GM12801 (cell line): ENCODE measurements around the gene CPNE6.

ENCODE experiments used
- TF ChIP-seq, protein P1 (sequence below): IDR thresholded peaks from one replicate; pipeline ENCODE4 v1.5.1; 2011; ENCODE audit warnings: control low read depth; ENCODE audit not compliant: insufficient read length; ENCODE audit errors: extremely low read depth

The CPNE6 gene

DNA sequence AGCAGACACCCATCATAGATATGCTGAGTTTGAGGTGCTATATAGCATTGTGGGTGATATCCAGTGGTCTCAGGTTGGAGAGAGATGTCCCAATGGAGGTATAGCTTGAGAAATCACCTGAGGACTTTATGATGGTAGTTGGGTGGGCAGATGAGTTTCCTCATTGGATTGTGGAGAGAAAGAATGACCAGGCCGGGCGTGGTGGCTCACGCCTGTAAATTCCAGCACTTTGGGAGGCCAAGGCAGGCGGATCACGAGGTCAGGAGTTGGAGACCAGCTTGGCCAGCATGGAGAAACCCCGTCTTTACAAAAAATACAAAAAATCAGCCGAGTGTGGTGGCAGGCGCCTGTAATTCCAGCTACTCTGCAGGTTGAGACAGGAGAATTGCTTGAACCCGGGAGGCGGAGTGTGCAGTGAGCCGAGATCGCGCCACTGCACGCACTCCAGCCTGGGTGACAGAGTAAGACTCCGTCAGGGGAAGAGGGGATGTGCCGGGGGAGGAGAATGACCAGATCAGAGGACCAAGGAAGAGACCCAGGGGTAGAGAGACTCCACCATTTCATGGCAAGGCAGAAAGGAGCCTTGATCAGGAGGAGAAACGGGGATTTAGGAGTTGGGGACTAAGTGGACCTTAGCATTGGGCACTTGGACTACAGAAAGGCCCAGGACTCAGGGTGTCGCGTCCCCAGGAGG, 22.0 kb downstream of the CPNE6 start:
- TF ChIP-seq, protein P1, sequence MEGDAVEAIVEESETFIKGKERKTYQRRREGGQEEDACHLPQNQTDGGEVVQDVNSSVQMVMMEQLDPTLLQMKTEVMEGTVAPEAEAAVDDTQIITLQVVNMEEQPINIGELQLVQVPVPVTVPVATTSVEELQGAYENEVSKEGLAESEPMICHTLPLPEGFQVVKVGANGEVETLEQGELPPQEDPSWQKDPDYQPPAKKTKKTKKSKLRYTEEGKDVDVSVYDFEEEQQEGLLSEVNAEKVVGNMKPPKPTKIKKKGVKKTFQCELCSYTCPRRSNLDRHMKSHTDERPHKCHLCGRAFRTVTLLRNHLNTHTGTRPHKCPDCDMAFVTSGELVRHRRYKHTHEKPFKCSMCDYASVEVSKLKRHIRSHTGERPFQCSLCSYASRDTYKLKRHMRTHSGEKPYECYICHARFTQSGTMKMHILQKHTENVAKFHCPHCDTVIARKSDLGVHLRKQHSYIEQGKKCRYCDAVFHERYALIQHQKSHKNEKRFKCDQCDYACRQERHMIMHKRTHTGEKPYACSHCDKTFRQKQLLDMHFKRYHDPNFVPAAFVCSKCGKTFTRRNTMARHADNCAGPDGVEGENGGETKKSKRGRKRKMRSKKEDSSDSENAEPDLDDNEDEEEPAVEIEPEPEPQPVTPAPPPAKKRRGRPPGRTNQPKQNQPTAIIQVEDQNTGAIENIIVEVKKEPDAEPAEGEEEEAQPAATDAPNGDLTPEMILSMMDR, result no peak

DNA sequence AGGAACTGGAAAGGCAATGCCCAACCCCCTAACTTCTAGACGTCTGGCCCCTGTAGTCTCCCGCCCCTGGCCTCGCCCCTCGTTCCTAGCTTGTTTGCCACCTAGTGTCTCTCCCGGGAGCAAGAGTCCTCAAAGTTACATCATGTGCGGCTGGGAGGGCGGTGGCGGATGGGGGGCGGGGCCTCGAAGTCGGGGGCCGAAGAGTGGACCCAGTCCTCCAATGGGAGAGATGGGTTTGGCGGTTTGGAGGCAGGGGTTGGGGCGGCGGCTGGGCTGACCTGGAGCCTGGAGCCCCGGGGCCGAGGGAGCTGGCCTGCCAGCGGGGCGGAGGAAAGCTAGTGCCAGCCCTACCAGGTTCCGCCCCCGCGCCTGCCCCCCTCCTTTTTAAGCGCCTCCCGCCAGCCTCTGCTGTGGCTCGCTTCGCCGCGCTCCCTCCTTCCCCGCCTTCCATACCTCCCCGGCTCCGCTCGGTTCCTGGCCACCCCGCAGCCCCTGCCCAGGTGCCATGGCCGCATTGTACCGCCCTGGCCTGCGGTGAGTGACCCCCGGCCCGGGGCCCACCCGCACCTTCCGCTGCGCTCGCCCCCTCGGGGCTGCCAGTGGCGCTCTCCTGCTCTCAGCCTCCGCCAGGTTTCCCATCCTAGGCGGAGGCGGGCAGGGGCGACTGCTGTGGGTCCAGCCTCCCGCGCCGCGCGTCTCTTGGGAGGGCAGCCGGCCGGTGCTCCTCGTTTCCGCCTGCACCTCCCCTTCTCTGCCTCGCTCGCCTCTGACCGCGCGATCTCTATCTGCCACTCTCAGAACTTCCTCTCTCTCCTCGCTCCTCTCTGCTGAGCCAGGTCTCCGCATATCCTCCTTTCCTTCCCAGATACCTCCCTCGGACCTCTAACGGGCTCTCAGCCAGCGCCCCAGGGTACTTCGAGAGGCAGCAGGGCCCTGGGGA, 22.8 kb downstream of the CPNE6 start, which contains the start of gene PCK2:
Gene PCK2 (plus strand): TSS at position 411 of the 940 bp plus-strand sequence. CDS start 95 bp downstream, at position 506.
- TF ChIP-seq, protein P1, result no peak

GRCh38 chr14:24094841-24095270, 23.5 kb downstream of the CPNE6 start:
- TF ChIP-seq, protein P1, result no peak

DNA sequence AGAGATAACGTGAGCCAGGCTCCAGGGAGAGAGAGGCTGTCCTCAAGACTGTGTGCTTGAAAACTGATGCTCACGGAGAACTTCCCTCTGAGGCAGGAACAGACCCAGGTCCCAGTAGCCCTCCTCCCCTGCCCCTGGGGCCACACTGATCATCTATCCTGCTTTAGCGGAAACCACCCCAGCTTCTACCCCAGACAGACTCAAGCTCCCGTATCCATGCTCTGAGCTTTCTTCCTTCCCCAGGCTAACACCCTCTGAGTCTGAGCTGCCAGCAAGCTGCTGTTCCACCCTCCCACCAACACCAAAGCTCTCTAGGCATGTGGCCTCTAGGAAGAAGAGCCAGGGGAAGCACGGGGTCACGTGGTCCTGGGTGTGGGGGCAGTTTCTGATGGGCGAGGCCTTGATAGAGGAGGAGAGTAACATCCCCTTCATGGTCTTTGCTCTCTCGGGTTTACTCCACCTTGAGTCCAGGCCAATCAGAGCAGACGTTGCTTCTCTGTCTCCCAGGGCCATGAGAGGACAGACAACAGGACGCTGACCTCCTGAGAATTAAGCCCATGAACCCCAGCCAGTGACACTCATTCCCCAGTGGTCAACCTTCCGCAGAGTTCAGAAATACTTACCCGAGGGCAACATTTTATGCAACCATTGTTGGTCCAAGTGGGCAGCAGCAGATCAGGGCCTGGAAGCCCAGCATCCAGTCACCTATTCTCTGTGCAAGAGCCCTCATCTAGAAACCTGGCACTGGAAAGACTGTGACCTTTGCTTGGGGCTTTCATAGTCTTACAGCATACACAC, 24.1 kb downstream of the CPNE6 start:
- TF ChIP-seq, protein P1, result no peak

GRCh38 chr14:24096545-24097181, 25.3 kb downstream of the CPNE6 start:
- TF ChIP-seq, protein P1, result no peak

GRCh38 chr14:24098229-24098926, 27.0 kb downstream of the CPNE6 start:
- TF ChIP-seq, protein P1, result no peak
